ENCODE results near the gene EXTL1.

Gene EXTL1

DNA sequence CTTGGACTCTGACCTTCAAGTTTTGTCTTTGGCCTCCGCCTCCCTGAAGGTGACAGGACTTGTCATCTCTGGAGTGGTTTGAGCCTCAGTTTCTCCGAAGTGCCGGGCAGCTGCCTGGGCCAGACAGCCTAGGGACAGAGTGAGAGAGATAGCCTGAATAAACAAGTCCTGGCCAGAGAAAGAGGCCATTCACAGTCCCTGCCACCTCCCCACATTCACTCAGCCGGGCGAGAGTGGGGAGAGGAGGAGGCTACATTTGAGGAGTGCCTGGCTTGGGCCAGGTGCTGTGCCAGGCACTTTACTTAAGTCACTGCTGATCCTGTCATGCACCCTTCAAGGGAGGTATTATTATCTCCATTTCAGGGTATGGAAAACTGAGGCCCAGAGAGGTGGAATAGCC is 3.5 kb downstream of the EXTL1 start:
- DNase-seq = no peak

DNA sequence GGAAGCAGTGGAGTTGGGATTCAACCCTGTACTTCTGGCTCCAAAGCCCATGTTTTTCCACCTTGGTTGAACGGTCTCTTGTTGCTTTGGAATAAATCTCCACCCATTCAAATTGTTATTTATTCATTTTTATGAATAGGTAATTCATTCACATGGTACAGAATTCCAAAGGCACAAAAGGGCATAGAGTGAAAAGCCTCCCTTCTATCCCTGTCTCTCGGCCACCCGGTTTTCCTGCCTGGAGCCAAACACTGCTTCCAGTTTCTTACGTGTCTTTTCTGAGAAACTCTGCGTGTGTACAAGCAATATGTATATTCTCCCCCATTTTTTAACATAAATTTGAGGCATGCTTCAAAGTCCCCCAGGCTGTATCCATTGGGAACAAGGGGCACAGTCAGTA is 3.9 kb downstream of the EXTL1 start:
- no peak for DNase-seq

DNA sequence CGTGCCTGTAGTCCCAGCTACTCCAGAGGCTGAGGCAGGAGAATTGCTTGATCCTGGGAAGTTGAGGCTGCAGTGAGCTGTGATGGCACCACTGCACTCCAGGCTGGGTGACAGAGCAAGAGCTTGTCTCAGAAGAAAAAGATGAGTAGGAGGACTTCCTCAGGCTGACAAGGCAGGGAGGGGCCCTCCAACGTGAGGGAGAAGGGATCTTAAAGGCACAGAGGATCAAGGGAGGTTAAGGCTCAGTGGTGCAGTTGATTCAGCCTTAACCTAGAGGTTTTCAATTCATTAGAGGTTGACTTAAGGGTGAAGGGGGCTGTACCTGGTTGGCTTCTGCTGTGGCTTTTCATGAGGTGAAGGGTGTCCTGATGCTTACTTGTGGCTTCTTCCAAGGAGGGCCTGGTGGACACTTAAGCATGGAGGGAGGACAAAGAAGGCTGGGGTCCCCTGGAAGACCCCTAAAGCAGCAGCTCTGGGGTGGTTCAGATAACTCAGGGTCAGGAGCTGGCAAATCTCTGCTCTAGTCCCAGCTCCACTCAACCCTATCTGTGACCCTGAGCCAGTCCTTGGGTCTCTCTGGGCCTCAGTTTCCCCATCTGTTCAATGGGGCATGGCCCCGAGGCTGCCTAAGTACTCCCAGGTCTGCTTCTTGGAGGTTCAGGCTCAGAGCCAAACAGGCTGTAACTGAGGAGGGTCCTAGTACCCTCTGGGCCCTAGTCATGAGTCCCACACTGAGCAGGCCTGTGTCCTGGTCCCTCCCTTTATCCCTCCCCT is 6.3 kb downstream of the EXTL1 start:
- peak; percentile 69 to 86 (median 84) for DNase-seq

DNA sequence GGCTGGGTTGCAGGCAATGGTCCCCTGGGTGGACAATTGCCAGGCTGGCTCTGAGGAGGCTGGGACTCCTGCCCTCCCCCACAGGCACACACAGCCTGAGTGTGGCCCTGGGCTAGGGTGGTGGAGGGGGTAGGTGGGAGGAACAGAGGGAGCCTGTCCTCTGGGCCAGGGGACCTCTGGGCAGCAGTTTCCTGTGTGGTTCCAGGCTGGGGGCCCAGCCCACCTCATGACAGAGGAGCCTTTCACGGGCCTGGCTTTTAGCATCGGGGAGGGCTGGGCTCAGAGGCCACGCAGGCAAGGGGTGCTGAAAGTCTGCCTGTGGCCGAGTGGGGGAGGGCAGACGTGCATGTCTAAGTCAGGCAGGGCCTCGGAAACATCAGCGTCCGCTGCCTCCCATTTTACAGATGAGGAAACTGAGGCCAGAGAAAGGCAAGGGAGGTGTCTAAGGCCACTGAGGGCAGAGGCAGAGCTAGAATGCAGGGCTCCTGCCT is 7.0 kb downstream of the EXTL1 start:
- DNase-seq = no peak

DNA sequence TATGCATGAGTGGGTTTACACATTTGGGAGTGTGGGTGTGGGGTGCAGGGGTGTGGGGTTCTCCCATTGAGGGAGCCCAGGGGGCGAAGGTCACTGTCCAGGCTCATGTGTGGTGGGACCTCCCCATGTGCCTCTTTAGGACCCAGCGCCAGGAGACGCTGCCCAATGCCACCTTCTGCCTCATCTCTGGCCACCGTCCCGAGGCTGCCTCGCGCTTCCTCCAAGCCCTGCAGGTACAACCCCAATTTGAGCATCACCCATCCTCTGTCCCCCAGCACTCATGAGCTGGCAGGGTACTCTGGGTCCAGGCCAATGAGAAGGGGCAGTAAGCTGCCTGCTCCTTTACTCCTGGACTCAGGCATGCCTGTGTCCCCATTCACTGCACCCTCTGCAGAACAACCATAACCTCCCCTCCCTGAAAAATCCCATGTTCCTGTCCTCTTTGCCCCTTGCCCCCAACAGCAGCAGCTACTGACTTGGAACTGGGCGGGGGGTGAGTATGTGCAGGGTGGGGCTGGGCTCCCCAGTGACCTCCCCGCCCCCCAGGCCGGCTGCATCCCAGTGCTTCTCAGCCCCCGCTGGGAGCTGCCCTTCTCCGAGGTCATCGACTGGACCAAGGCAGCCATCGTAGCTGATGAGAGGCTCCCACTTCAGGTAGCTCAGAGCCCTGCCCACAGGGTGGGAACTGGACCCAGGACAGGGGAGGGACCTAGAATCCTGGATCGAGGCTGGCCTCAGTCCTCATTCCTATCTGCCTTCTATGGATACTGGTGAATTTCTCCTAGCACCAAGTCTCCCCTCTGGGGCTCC is 7.7 kb downstream of the EXTL1 start:
- no peak for DNase-seq

DNA sequence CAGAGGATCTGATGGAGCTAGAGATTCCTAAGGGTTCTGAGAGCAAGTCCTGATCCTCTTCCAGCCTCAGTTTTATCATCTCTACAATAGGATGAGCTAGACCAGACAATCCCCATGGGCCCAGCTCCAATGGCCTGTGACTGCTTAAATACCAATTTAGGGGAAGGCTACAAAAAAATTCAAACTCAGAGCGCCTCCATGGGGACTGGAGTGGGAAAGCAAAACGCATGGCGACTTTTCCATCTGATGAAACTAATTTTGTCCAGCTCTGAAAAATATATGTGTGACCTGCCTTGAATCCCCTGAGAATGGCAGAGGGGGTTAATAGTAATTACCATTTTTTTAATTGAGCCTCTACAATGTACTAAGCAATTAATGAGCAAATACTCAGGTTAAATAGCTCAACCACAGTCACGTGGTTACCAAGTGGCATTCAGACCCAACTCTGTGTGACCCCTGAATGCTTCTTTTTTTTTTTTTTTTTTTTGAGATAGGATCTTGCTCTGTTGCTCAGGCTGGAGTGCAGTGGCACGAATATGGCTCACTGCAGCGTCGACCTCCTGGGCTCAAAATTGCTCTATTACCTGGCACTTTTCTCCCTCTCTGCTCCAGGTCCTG is 8.4 kb downstream of the EXTL1 start:
- DNase-seq = peak in 3 of 4 experiments; percentile 32 to 42 (median 41)

DNA sequence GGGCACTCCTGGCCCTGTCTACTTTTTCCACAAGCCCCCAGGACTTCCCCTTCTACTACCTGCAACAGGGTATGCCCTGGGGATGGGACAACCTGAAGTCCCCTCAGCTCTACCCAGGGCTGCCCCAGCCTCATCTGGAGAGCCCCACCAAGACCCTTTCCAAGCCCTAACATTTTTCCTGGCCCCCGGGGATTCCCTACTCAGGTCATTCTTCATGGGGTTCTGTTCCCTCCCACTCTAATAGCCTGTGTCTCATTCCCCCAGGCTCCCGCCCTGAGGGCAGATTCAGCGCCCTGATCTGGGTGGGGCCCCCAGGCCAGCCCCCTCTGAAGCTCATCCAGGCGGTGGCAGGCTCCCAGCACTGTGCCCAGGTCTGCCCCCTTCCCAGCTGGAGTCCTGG is 9.6 kb downstream of the EXTL1 start:
- DNase-seq = no peak

DNA sequence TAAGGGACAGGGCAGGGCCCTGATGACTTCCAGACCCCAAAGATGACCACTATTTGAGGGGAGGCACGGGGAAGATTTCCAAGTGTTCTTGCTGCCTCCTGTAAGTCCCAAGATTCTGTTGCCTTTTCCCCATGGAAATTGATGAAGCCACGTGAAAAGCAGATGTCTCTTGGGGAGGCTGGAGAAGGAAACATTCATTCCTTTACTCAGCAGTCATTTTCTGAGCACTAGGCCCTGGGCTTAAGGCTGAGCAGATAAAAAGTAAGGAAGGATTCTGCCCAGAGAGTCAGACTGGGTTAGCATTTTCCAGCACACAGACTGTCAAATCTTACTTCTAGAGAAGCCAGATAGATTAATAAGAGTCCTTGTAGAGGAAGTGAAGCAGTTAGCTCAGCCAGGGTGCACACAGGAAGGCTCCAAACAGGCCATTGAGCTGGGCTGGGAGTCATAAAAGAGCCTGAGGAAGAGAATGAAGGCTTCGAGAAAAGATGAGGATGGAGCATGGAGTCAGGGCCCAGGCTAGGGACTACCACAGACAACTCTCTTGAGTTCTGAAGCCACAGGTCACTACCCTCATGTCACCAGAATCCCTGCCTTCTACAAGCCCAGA is 10.1 kb downstream of the EXTL1 start:
- DNase-seq = no peak

DNA sequence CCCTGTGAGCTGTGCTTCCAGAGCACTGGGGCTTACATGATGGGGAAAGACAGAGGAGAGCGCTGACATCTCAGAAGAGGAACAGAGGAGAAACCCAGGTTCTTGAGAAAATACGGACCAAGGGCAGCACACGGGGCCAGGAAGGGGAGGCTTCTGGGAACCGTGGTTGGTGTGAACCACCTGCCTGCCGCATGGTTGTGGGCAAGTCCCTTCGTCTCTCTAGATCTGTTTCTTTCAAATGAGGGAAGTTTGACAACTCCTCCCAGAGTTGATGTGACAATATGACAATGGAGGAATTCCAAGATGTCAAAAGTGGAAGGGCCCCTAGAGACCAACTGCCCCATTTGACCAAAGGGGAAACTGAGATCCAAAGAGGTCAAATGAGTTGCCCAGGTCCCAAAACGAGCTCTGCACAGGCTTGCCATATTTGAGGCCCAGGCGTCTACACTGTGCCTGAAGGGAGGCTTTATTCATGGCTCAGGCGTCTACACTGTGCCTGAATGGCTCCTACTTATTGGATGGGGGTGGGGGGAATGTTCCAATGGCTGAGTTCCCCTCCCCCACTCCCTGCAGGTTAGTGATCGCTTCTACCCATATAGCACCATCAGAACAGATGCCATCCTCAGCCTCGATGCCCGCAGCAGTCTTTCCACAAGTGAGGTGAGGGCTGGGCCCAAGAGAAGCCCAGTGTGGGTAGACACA is 11.2 kb downstream of the EXTL1 start:
- DNase-seq = no peak

DNA sequence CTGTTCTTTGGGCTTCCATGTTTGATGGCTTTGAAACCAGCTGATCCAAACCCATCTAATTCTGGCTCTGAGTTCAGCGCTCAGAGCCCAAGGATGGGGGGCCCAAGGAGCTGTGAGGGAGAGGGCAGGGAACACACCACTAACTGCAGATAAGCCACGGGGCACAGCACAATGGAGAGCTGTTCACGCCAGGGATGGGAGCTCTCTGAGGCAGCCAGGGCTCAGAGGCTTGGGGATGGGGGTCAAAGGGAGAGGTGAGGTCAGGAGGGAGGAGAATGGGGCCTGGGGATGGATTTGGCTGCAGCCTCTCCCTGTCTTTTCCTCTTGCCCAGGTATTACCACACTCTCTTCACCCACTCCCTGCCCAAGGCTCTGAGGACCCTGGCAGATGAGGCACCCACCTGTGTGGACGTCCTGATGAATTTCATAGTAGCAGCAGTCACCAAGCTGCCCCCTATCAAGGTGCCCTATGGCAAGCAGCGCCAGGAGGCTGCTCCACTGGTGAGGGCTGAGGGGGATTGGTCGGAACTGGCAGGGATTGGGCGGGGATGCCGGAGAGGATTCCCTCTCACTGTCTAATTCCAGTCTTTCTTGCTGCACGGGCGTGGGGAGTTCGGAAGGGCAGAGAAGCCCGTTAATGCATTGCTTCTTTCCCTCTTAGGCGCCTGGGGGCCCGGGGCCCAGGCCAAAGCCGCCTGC is 13.1 kb downstream of the EXTL1 start:
- no peak for DNase-seq

DNA sequence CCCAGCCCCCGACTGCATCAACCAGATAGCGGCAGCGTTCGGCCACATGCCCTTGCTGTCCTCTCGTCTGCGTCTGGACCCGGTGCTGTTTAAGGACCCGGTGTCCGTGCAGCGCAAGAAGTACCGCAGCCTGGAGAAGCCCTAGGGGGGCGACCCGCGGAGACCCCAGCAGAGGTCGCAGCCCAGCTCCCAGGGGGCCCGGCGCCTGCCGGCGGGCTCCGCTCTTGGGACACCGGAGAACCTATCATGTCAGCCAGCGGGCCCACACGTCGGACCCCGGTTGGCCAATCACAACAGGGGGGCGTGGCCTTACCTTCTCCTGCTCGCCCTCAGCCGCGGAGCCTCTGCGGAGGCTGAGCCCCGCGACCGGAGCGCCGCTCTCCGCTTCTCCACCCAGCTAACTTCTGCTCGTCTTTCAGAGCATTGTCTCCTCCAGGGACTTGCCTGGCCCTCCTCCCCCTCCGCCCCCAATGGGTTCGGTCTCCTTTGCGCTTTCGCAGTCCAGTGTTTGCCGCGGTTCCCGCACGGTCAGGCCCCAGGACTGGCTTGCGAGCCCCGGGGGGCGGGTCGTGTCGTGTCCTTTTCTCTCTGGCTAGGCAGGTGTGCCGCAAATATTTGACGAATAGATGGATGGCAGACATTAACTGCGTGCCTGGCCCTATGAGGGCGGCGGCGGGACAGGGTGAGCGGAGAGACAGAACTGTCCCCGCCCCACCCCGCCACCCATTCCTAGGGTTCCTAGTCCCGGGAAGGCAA is 13.8 kb downstream of the EXTL1 start:
- peak; percentile 92 to 97 (median 95) for DNase-seq

DNA sequence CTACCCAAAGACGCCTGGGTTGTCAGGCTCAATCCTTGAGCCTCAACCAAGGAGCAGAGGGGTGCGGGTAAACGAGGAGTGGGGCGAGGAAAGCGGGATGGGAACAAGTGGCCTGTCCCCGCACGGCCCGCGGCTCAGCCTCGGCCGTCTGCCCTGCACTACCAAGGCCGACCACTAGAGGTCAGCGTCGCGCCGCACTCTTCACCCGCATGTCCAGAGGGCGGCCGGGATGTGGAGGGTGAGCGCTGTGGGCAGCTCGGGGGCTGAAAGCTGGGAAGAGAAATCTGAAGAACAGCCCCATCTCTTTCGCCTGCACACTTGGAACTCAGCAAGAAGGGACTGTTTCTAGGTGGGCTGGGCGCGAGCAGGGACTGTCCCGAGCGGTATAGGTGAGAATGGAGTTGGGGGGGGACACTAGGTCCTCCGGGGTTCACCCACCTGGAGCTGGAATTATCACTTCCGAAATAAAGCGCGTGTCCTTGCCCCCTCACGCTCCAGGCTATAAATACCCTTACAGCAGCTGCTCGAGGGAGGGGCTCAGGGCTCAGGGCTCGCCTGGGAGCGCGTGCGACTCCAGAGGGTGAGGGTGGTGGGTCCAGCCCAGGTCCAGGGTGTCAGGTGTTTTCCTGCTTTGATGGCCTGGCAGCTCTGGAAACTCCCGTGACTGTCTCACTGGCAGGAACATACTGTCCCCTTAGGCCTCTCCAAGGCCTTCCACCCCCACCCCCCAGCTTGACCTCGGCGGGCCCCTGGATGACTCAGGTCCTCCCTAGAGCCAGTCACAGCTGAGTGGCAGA is 14.6 kb downstream of the EXTL1 start:
- peak; percentile 77 to 91 (median 88) for DNase-seq

DNA sequence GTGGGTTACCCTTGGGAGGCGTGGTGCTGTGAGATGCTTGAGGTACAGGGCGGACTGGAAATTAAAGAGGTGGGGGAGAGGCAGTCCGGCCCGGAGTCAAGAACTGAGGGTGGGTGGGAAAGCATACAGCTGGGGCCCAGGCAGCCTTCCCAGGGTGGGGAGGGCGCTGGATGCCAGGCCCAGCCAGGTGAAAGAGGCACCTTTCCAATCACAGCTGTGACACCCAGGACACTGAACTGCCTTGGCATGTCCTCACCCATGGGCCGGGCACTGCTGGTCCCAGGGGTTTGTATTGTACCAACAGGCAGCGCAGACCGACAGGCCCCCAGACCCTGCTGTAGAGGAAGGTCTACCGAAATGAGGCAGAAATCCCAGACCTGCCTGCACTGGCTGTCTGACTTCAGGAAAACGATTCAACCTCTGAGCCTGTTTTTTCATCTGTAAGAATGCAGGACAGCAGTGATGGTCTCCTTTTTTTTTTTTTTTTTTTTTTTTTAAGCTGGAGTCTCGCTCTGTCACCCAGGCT is 15.2 kb downstream of the EXTL1 start:
- DNase-seq = no peak

DNA sequence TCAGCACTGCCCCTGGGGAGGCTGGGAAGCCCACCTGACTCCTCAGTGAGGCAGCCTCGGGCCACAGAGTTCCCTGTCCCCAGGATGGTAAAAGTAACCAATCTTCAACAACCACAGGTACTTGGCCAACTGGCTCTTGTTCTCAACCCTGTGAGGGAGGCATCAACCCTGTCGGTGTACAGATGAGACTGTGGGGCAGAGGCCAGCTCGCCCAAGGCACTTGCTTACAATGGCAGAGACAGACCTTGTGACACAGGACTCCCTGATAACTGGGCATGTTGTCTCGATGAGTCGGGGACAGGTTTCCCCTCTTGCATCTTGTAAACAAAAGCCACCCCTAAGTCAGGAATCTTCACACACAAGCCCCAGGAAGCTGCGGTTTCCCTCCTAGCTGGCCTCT is 16.3 kb downstream of the EXTL1 start:
- DNase-seq = no peak

DNA sequence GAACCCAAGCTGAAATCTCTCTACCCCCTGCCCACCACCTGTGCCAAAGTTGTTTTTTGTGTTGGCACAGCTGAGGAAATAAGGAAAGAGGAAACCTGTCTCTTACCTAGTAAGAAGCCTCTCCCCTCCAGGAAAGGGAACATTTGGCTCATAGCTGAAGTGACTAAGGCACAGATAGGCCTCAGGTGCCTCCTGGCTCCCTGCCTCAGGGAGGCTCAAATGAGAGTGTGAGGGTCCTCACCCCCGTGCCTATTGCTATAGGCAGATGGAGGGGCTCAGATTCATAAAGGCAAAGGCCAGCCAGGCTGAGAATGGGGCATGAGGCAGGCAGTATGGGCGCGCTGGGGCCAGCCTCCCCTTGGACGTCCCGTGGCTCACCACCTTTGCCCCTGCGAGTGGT is 16.9 kb downstream of the EXTL1 start:
- DNase-seq = no peak

DNA sequence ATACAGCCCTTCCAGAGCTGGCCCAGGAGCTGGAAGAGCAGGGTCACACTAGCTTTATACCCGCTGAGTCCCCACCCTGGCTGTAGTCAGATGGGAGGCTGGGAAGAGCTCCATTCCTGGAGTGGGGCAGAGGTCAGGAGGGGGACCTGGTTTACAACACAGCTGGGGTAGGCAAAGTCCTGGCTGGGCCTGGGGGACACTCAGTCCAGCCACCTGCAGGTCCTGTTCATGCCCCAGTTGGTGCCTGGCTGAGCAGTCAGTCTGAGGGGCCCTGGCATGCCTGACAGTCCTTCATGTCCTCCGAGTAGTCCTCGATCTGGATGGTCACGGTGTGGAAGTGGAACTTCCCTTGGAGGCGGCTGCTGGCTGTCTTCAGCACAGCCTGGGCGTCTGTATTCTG is 17.3 kb downstream of the EXTL1 start:
- DNase-seq = no peak

DNA sequence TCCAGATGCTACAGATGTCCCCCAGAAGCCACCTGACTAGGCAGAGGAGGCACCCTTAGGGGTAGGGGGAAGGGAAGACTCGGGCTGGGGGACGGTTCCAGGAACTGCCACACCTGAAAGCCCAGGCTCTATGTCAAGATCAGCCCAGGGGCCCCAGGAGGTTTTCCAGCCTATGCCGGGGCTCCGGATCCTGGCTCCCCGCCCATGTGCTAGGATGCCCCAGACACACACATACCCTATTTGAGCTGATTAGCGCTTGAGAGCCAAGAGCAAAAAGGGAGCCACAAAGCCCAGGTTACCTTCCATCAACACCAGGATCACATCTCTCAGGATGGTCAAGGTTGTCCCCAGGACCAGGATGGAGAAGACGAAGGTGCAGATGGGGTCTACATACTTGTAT is 19.8 kb downstream of the EXTL1 start:
- DNase-seq = no peak

DNA sequence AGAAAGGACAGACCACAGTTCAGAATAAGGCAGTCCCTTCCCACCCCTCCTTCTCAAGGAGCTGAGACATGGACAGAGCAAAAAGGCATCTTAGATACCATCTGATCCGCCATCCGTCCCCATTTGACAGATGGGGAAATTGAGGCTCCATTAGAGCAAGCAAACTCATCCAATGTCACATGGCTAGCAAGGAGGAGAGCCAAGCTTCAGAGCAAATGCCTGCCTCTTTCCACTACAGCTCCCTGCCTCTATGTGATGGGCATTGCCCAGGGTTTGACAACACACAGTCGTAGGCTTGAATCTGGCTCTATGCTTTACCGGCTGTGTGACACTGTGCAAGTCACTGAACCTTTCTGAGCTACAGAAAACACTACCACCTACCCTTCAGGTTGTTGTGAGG is 20.4 kb downstream of the EXTL1 start:
- no peak for DNase-seq

DNA sequence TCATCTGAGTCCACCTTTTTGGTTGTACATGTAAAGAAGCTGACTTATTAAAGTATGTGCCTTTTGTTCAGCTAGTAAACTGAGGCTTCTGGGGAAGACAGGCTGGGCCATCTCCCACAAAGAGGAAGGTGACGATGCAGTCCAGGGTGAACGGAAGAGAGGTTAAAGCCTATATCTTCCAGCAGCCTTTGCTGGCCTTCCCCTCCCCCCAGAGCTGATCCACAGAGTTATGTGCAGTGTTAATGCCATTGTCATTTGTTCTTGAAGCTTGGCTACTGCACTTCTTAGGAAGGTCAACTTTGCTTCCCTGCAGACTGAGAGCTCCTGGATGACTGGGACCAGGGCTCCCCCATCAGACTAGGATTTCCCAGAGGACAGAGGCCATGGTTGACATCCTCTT is 22.2 kb downstream of the EXTL1 start:
- DNase-seq = no peak

DNA sequence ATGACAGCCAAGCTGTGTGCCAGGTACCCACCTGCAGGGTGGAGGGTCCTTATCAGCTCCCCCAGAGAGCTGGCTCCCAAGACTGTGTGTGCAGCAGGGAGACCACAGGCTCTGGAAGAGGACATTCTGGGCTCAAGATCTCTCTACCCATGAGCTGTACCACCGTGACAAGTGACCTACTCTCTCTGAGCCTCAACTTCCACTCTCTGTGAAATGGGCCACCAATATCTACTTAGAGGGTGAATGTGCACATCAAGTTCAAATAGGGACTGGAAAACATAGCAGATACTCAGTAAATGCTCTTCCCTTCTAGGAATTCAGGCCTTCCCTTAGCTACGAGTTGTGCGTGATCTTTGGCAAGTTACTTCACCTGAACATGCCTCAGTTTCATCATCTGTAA is 22.8 kb downstream of the EXTL1 start:
- no peak for DNase-seq
